ENCODE results near the gene C1orf185.
"Not testable (repeated sequence)": the region's sequence is repeated elsewhere in the genome, so short reads cannot be mapped to it uniquely, and the experiment has no call there.

The C1orf185 gene

DNA sequence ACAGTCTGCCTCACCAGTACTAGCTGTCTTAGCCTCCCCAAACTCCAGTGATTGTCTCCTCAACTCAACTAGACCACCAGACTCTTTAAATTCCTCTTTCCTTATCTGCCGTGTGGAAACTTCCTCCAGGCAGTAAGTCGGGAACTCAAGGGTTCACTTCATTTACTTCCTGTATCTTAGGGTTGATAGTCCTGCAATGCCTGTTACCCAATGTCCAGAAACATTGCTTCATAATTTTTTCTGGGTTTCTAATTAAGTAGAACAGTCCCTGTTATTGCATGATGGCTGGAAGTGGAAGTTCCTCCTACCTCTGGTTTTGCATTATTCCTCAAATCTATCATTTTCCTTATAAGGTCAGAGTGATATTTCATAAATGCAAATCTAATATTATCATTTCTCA lies 73.2 kb downstream of the C1orf185 start:
- no peaks in the 10 kb centered on the region for H3K36me3 ChIP-seq (ENCODE audit: insufficient read depth, low read depth, low read length)
- no peak overlapping the region for H3K4me3 ChIP-seq (ENCODE audit: low read length)
- H3K9ac ChIP-seq (ENCODE audit: low read depth, low read length) = no peak overlapping the region
- no peaks in the 10 kb centered on the region for H3K4me1 ChIP-seq (ENCODE audit: insufficient read depth, low read length)
- no peak overlapping the region for H3K27ac ChIP-seq (ENCODE audit: low read length)
- H3K27me3 ChIP-seq (ENCODE audit: insufficient read depth, low read length) = no peaks in the 10 kb centered on the region
- H3K9me3 ChIP-seq (ENCODE audit: insufficient read depth, low read depth, low read length) = no peaks in the 10 kb centered on the region

DNA sequence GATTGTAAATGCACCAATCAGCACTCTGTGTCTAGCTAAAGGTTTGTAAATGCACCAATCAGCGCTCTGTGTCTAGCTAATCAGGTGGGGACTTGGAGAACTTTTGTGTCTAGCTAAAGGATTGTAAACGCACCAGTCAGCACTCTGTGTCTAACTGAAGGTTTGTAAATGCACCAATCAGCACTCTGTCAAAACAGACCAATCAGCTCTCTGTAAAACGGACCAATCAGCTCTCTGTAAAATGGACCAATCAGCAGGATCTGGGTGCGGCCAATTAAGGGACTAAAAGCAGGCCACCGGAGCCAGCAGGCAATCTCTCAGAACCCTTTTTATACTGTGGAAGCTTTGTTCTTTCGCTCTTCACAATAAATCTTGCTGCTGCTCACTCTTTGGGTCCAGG lies 76.0 kb downstream of the C1orf185 start:
- not testable (repeated sequence) for H3K9ac ChIP-seq (ENCODE audit: low read depth, low read length); H3K4me1 ChIP-seq (ENCODE audit: insufficient read depth, low read length); H3K27ac ChIP-seq (ENCODE audit: low read length); H3K9me3 ChIP-seq (ENCODE audit: insufficient read depth, low read depth, low read length); H3K36me3 ChIP-seq (ENCODE audit: insufficient read depth, low read depth, low read length); H3K4me3 ChIP-seq (ENCODE audit: low read length); H3K27me3 ChIP-seq (ENCODE audit: insufficient read depth, low read length)

DNA sequence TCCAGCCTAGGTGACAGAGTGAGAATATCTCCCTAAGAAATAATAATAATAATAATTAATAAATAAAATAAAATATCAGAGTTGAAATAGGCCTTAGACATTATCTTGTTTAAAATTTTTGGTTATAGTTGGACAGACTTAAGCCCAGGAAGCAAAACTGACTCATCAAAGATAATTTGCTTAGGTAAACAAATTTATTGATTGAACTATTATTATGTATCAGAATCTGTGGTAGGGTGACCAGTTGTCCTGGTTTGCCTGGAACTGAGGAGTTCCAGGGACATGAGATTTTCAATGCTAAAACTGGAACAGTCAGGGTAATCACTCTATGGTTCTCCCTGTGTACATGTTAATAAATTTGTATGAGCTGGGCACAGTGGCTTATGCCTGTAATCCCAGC lies 86.2 kb downstream of the C1orf185 start:
- H3K4me1 ChIP-seq (ENCODE audit: insufficient read depth, low read length) = no peaks in the 10 kb centered on the region
- no peaks in the 10 kb centered on the region for H3K27me3 ChIP-seq (ENCODE audit: insufficient read depth, low read length)
- no peak overlapping the region for H3K9ac ChIP-seq (ENCODE audit: low read depth, low read length)
- H3K27ac ChIP-seq (ENCODE audit: low read length) = no peak overlapping the region
- no peaks in the 10 kb centered on the region for H3K36me3 ChIP-seq (ENCODE audit: insufficient read depth, low read depth, low read length)
- no peaks in the 10 kb centered on the region for H3K9me3 ChIP-seq (ENCODE audit: insufficient read depth, low read depth, low read length)
- H3K4me3 ChIP-seq (ENCODE audit: low read length) = no peak overlapping the region

DNA sequence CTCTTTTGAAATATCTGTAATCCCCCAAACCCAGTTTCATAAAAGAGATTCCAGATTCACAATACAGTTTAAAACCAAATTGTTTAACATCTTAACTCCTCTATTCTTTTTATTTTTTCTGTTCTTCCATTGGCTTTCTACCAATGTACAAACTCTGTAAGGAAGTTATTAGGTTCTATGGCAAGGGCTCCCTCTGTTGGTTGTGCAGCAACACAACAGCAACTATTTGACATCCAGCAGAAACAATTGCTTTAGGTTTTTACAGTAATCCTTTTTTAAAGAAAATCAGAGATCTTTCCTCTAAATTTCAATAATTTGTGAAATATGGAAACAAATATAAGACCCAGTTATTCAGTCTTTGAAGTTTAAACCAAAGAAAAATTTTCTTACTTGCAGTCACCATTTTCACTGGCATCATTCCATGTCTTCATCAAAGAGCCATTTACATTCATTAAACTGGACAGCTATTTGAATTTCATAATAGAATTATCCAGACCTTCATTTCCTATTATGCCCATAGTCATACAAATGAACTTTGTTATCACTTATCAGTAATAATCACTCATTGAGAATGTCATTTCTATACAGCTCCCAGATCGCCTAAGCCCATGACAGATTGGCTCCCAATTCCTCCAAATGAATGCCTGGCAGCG lies 87.5 kb downstream of the C1orf185 start:
- H3K27ac ChIP-seq (ENCODE audit: low read length) = no peak overlapping the region
- H3K4me3 ChIP-seq (ENCODE audit: low read length) = no peak overlapping the region
- H3K9me3 ChIP-seq (ENCODE audit: insufficient read depth, low read depth, low read length) = no peaks in the 10 kb centered on the region
- H3K36me3 ChIP-seq (ENCODE audit: insufficient read depth, low read depth, low read length) = no peaks in the 10 kb centered on the region
- no peaks in the 10 kb centered on the region for H3K4me1 ChIP-seq (ENCODE audit: insufficient read depth, low read length)
- H3K9ac ChIP-seq (ENCODE audit: low read depth, low read length) = no peak overlapping the region
- H3K27me3 ChIP-seq (ENCODE audit: insufficient read depth, low read length) = no peaks in the 10 kb centered on the region

DNA sequence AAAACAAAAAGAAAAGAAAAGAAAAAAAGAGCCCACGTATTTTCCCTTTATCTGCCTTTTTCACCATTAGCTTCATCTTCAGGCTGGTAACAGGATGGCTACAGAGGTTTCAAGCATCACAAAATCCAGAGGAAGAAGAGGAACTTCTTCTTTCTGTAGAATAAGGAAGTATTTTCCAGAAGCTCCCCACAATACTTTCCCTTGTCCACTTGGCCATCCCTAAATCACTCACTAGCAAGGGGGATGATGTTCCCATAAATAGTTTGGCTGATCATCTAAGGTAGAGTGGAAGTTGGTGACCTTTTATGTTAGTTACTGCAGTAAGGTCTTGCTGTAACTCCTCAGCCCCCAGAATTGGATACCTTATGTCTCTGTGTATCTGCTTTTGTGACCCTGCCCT lies 88.9 kb downstream of the C1orf185 start:
- H3K36me3 ChIP-seq (ENCODE audit: insufficient read depth, low read depth, low read length) = no peaks in the 10 kb centered on the region

DNA sequence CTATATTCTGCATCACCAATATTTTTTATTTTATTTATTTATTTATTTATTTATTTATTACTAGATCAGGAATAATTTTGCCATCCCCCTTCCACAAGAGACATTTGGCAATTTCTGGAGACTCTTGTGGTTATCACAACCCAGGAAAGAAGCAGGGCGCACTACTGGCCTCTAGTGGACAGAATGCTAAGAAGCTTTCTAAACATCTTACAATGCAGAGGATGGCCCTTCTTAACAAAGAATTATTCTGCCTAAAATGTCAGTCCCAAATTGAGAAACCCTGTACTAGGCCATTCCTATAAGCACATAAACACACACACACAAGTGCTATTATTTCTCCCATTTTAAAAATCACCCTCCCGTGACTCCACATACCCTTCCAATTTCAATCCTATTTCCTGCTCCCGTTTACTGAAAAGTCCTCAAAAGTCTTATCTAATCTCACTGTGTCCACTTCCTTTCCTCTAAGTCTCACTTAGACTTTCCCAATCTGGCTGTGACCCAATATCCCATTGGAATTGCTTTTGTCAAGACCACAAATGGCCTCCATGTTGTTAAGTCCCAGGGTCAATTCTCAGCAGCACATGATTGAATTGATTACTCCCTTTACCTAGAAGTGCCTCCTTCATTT lies 90.3 kb downstream of the C1orf185 start:
- no peak overlapping the region for H3K27ac ChIP-seq (ENCODE audit: low read length)
- no peak overlapping the region for H3K9ac ChIP-seq (ENCODE audit: low read depth, low read length)
- H3K9me3 ChIP-seq (ENCODE audit: insufficient read depth, low read depth, low read length) = no peaks in the 10 kb centered on the region
- no peak overlapping the region for H3K4me3 ChIP-seq (ENCODE audit: low read length)
- no peaks in the 10 kb centered on the region for H3K36me3 ChIP-seq (ENCODE audit: insufficient read depth, low read depth, low read length)
- H3K27me3 ChIP-seq (ENCODE audit: insufficient read depth, low read length) = no peaks in the 10 kb centered on the region
- H3K4me1 ChIP-seq (ENCODE audit: insufficient read depth, low read length) = no peaks in the 10 kb centered on the region

More for the DNA sequence above, 88.9 kb downstream of the C1orf185 start:
- Histone ChIP-seq H3K9me3 (ENCODE audit: insufficient read depth, low read depth, low read length) (no peaks in the 10 kb centered on the region), H3K4me3 (ENCODE audit: low read length) (no peak overlapping the region), H3K27me3 (ENCODE audit: insufficient read depth, low read length) (no peaks in the 10 kb centered on the region), H3K27ac (ENCODE audit: low read length) (no peak overlapping the region), H3K9ac (ENCODE audit: low read depth, low read length) (no peak overlapping the region), H3K4me1 (ENCODE audit: insufficient read depth, low read length) (no peaks in the 10 kb centered on the region)

DNA sequence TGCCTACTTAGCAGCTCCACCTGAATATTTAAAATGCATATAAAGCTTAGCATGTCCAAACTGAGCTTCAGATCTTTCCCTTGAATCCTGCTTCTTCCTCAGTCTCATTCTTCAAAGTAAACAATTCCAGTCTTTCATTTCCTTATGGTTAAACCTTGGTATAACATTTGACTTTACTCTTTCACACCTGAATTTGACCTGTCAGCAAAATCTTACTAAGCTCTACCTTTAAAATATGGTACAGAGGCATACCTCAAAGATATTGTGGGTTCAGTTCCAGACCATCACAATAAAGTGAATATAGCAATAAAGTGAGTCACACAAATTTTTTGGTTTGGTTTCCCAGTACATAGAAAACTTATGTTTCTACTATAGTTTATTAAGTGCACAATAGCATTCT lies 91.5 kb downstream of the C1orf185 start:
- Histone ChIP-seq H3K9ac (ENCODE audit: low read depth, low read length) (no peak overlapping the region), H3K4me3 (ENCODE audit: low read length) (no peak overlapping the region), H3K36me3 (ENCODE audit: insufficient read depth, low read depth, low read length) (no peaks in the 10 kb centered on the region), H3K9me3 (ENCODE audit: insufficient read depth, low read depth, low read length) (no peaks in the 10 kb centered on the region), H3K27me3 (ENCODE audit: insufficient read depth, low read length) (no peaks in the 10 kb centered on the region), H3K27ac (ENCODE audit: low read length) (no peak overlapping the region), H3K4me1 (ENCODE audit: insufficient read depth, low read length) (no peaks in the 10 kb centered on the region)

All from iPS-20b (cell line).